ENCODE results near the gene PLPP2.
"Not testable (repeated sequence)": the region's sequence is repeated elsewhere in the genome, so short reads cannot be mapped to it uniquely, and the experiment has no call there.

The PLPP2 gene

DNA sequence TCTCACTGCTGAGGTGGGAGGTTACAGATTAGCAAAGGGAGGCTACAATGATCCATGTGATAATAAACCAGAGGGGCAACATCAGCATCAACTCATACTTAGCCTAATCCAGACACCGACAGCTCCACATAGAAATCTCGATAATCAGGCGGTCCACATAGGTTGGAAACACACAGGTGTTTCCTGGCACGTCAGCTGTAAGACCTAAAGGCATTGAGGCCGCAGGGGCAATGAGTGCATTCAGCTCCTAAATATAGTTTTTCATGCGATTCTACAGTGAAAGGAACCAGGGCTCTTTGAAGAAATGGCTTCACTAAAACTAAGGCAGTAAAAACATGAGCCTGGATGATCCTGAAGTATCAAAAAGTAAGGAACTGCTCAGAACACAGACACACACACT is 19.3 kb downstream of the PLPP2 start:
- DNase-seq (ENCODE audit: low read depth in 2 of 2): no peak

DNA sequence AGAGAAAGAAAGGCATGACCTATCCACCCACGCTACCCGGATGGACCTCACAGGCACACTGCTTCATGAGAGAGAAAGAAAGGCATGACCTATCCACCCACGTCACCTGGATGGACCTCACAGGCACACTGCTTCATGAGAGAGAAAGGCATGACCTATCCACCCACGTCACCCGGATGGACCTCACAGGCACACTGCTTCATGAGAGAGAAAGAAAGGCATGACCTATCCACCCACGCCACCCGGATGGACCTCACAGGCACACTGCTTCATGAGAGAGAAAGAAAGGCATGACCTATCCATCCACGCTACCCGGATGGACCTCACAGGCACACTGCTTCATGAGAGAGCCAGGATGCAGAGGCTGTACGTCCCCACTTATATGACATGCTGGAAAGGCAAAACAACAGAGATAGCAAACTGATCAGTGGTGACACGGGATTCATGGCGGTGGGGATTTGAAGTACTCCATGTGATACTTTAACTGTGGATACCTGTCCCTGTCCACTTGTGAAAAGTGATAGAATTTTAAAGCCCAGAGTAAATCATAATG is 20.4 kb downstream of the PLPP2 start:
- not testable (repeated sequence) for DNase-seq (ENCODE audit: low read depth in 2 of 2)

DNA sequence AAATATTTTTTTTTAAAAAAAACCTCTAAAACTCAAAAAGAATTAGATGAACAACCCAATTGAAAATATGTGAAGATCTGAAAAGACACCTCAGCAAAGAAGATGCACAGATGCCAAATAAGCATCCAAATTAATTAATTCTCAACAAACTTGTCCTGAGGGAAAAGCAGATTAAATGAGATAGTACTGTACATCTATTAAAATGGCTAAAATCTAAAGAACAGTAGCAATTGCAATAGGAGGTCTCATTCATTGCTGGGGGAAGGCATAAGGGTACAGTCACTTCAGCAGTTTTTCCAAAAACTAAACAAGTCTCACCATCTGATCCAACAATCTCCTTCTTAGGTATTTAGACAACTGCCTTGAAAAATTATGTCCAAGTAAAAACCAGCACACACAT is 22.0 kb downstream of the PLPP2 start:
- DNase-seq (ENCODE audit: low read depth in 2 of 2): no peak

- DNase-seq (ENCODE audit: low read depth in 2 of 2): no peak
Measured at GRCh38 chr19:262125-262524, 29.1 kb downstream of the PLPP2 start.

DNA sequence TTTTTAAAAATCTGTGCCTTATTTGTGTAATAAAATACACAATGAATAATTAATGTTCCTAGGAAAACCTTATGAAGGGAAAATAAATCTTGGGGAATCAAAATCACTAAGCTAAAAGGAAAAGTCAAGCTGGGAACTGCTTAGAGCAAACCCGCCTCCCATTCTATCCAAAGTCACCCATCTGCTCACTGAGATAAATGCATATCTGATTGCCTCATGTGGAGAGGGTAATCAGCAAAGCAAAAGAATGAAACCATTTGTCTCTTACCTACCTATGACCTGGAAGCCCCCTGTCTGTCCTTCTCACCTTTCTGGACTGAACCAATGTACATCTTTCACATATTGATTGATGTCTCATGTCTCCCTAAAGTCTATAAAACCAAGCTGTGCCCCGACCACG is 34.4 kb downstream of the PLPP2 start:
- not testable (repeated sequence) for DNase-seq (ENCODE audit: low read depth in 2 of 2)

DNA sequence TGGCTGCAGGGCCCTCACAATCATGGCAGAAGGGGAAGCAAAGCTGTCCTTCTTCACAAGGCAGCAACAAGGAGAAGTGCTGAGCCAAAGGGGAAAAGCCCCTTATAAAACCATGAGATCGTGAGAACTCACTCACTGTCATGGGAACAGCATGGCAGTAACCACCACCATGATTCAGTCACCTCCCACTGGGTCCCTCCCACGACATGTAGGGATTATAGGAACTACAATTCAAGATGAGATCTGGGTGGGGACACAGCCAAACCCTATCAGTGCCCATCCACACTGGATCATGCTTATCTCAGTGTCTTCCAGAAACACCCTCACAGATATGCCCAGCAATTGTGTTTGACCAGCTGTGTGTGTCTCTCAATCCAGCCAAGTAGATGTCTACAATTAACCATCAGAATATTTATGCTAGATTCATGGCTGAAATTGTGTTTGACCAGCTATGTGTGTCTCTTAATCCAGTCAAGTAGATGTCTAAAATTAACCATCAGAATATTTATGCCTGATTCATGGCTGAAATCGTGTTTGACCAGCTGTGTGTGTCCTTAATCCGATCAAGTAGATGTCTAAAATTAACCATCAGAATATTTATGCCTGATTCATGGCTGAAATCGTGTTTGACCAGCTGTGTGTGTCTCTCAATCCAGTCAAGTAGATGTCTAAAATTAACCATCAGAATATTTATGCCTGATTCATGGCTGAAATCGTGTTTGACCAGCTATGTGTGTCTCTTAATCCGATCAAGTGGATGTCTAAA is 38.6 kb downstream of the PLPP2 start:
- not testable (repeated sequence) for DNase-seq (ENCODE audit: low read depth in 2 of 2)

- peak in 1 of 2 donors; percentile 10 for DNase-seq (ENCODE audit: low read depth in 2 of 2)
Measured at GRCh38 chr19:246551-246950, 44.7 kb downstream of the PLPP2 start.

DNA sequence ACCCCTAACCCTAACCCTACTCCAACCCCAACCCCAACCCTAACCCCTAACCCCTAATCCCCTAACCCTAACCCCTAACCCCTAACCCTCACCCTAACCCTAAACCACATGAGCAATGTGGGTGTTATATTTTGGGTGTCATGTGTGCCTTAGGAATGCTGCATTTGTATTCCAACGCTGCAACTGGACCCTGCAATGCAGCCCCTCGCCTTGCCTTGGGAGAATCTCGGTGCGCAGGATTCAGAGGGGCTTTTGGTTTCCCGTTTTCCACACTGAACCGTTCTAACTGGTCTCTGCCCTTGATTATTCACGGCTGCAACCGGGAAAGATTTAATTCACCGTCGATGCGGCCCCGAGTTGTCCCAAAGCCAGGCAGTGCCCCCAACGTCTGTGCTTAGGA is 45.3 kb downstream of the PLPP2 start:
- not testable (repeated sequence) for DNase-seq (ENCODE audit: low read depth in 2 of 2)

- DNase-seq (ENCODE audit: low read depth in 2 of 2): no peak
Measured at GRCh38 chr19:245457-245856, 45.7 kb downstream of the PLPP2 start.

Measured in activated CD4-positive, alpha-beta T cell treated with anti-CD3 and anti-CD28 coated beads for 24 hours (primary cell).